ENCODE results near the gene CDHR5.

CDHR5 gene

DNA sequence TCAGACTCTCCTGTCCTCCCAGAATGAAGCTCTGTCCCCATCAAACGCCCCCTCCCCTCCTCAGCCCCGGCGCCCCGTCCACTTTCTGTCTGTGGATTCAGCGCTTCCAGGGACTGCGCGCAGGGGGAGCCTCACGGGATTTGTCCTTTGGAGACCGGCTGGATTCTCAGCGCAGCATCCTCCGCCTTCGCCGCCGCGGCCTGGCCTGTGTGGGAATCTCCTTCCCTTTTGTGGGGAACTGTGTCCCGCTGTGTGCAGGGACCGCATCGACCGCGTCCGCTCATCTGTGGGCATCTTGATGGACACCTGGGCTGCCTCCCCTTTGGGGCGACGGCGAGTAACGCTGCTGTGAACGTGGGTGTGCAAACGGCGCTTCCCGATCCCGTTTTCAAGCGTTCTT, 3.3 kb upstream of the CDHR5 start:
- TF ChIP-seq, protein P1, sequence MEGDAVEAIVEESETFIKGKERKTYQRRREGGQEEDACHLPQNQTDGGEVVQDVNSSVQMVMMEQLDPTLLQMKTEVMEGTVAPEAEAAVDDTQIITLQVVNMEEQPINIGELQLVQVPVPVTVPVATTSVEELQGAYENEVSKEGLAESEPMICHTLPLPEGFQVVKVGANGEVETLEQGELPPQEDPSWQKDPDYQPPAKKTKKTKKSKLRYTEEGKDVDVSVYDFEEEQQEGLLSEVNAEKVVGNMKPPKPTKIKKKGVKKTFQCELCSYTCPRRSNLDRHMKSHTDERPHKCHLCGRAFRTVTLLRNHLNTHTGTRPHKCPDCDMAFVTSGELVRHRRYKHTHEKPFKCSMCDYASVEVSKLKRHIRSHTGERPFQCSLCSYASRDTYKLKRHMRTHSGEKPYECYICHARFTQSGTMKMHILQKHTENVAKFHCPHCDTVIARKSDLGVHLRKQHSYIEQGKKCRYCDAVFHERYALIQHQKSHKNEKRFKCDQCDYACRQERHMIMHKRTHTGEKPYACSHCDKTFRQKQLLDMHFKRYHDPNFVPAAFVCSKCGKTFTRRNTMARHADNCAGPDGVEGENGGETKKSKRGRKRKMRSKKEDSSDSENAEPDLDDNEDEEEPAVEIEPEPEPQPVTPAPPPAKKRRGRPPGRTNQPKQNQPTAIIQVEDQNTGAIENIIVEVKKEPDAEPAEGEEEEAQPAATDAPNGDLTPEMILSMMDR (IDR thresholded peaks at IDR 0.05; ENCODE audit: borderline replicate concordance, control extremely low read depth, extremely low read depth, insufficient read depth, missing control alignments): no peak
- in situ Hi-C loops (cut with MboI; ENCODE audit: low sequenced_read_pairs, unreplicated experiment): no loop called here
- DNase-seq (ENCODE audit: low spot score): no peak

DNA sequence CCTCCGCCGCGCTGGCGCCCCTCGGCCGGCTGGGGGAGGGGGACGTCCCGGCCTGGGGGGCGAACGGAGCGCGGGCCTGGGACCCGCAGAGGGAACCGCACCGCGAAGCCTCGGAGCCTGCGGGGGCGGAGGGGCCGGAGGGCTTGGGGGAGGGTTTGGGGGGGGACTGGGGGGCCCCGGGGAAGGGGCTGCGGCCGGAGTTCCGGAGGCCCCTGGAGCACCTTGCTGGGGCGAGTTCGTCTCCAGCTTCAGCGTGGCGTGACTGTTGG, 2.5 kb upstream of the CDHR5 start:
- TF ChIP-seq, protein P1 (IDR thresholded peaks at IDR 0.05; ENCODE audit: borderline replicate concordance, control extremely low read depth, extremely low read depth, insufficient read depth, missing control alignments): no peak
- in situ Hi-C loops (cut with MboI; ENCODE audit: low sequenced_read_pairs, unreplicated experiment): no loop called here
- DNase-seq (ENCODE audit: low spot score): no peak

DNA sequence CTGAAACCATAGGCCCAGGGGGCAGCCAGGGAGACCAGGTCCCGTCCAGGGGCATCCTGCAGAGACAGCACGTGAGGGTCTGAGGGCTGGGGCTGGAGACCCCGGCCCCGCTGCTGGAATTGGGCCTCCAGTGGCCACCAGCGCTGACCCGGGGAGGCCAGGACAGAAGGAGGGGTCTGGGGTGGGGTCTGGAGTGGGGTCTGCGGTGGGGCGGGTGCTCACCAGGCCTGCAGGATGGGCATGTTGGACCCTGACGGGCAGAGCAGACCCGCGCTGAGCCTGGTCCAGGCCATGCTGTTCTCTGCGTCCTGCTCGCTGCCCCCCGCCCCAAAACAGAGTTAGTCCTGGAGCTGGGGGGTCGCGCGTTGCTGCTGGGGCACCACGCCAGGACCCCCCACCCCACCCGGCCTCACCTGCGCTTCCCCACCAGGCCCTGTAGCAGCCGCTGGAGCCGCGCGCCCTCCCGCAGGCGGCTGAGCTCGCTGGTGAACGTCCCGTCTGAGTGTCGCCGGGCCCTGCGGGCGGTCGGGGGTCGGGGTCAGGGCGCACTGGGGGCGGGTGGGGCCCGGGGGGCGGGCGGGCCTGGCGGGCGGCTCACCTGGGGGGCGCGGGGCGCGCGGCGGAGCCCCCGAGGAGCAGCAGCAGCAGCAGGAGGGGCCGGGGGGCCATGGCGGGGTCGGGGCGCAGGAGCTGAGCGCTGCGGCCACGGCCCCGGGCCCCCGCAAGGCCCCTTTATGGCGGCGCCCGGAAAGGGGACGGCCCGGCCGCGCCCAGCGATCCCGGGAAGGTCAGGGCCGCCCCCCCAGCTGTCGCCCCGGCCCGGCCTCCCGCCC, 1.9 kb upstream of the CDHR5 start, which contains the start of gene SCT:
TSS of gene SCT (minus strand) at position 707 of the 833 bp plus-strand sequence. CDS start at position 669, 38 bp downstream.
- TF ChIP-seq, protein P1 (IDR thresholded peaks at IDR 0.05; ENCODE audit: borderline replicate concordance, control extremely low read depth, extremely low read depth, insufficient read depth, missing control alignments): no peak
- DNase-seq (ENCODE audit: low spot score): no peak
- in situ Hi-C loops (cut with MboI; ENCODE audit: low sequenced_read_pairs, unreplicated experiment): no loop called here

DNA sequence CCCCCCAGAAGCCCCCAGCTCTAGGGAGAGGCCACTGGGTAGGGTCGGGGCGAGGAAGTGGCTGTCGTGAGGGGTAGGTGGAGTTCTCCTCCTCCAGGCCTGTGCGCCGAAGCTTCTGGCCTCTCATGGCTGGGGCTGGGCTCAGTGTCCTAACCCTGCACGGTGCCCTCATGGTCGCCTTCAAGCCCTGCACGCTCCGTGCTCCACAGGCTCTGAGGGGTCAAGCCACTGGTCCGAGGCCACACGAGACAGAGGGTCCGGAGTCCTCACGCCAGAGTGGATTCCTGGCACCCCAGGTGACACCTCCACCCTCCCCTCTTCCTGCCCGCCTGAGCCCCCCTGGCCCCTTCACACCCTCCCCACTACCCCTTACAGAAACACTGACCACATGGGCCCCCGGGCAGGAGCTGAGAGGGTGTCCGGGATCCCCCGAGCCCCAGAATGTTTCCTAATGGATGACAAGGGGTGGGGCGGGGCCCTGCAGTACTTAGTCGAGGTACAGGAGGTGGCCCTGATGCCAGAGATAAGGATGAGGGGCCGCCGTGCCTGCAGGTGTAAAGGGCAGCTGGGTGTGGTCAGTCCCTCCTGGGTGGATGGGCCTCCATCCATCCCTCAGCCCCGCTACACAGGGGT, 997 bp upstream of the CDHR5 start:
- TF ChIP-seq, protein P1 (IDR thresholded peaks at IDR 0.05; ENCODE audit: borderline replicate concordance, control extremely low read depth, extremely low read depth, insufficient read depth, missing control alignments): no peak
- in situ Hi-C loops (cut with MboI; ENCODE audit: low sequenced_read_pairs, unreplicated experiment): no loop called here
- no peak for DNase-seq (ENCODE audit: low spot score)

DNA sequence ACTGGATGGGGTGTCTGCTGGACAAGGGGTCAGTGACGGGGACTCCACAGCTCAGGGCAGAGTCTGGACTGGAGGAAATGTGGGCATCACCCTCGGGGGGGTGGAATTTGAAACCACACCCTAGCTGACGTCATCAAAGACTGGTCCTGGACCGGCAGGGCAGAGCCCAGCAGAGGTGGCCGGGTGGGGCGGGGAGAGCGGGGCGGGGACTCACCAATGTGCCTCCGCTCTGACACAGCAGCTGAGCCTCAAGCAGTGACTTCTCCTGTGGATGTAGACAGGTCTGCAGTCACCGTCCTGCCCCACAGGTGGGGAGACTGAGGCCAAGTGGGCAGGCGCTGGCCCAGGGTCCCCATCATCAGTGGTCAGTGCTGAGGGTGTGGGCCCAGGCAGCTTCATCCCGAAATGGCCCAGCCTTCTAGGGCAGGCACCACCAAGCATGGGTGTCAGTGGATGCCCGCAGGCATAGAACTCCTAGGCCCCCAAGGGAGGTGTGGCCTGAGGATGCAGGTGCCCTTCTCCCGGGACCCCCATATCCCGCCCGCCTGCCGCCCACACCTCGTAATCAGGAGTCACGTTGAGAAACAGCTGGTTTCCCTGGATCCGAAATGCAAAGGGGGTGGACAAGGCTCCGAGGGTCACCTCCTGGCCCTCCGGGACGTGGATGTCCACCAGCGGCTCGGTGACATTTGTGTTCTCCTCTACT, 603 bp downstream of the CDHR5 start:
- TF ChIP-seq, protein P1 (IDR thresholded peaks at IDR 0.05; ENCODE audit: borderline replicate concordance, control extremely low read depth, extremely low read depth, insufficient read depth, missing control alignments): no peak
- in situ Hi-C loops (cut with MboI; ENCODE audit: low sequenced_read_pairs, unreplicated experiment): no loop called here
- DNase-seq (ENCODE audit: low spot score): no peak

DNA sequence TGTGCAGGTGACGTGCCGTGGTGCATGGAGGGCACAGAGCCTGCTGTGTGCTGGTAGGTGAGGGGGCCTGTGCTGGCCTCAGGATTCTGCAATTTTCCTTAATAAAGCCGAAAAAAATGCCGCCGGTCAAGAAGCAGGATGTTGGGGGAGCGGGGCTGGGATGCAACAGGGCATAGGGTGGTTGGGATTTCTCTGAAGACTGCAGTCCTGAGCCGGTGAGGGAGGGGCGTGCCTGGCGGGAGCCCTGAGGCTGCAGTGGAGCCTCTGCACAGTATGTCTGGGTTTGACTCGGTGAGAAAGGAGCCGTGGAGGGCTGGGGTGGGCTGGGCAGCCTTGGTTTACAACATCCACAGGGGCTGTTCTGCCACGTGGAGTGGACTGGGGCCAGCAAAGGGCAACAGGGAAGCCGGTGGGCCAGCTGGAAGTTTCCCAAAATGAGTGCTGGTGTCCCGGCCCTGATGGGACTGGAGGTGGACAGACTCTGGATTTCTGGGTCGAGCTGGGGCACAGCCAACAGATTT, 1.3 kb downstream of the CDHR5 start:
- TF ChIP-seq, protein P1 (IDR thresholded peaks at IDR 0.05; ENCODE audit: borderline replicate concordance, control extremely low read depth, extremely low read depth, insufficient read depth, missing control alignments): no peak
- in situ Hi-C loops (cut with MboI; ENCODE audit: low sequenced_read_pairs, unreplicated experiment): no loop called here
- DNase-seq (ENCODE audit: low spot score): no peak
